Type B pancreatic cell (in vitro differentiated cells): ENCODE measurements around the gene PPARG. TPM values are rescaled to one million over a fixed set of nuclear protein-coding genes. Genes with fewer than 3 reads are reported as not detected.

Experiments
- DNase-seq: peaks from one replicate; pipeline ENCODE4 v3.0.0; 2021; ENCODE audit warnings: mixed read lengths; ENCODE audit not compliant: unreplicated experiment; ENCODE audit errors: extremely low spot score
- H3K27ac Mint-ChIP-seq: 2 replicates; pipeline ENCODE4 v1.8.0; 2021; ENCODE audit warnings: mild to moderate bottlenecking, mixed read lengths
- H3K27me3 Mint-ChIP-seq: 2 replicates; pipeline ENCODE4 v1.8.0; 2021; ENCODE audit warnings: mixed read lengths
- H3K36me3 Mint-ChIP-seq: 2 replicates; pipeline ENCODE4 v1.8.0; 2021; ENCODE audit warnings: mixed read lengths
- H3K4me1 Mint-ChIP-seq: one replicate; pipeline ENCODE4 v1.8.0; 2021; ENCODE audit warnings: mixed read lengths; ENCODE audit not compliant: unreplicated experiment
- H3K4me3 Mint-ChIP-seq: 2 replicates; pipeline ENCODE4 v1.8.0; 2021; ENCODE audit warnings: mild to moderate bottlenecking, mixed read lengths
- H3K9me3 Mint-ChIP-seq: 2 replicates; pipeline ENCODE4 v1.8.0; 2021; ENCODE audit warnings: mixed read lengths
- CTCF ChIP-seq: fragments of 200-600 bp; sonication (generic); conservative IDR thresholded peaks from 2 replicates; pipeline ENCODE4 v1.5.0; 2021; ENCODE audit warnings: antibody characterized with exemption, mild to moderate bottlenecking
- total RNA-seq: library from RNA; stranded (reverse); gene quantifications from 2 replicates; pipeline ENCODE4 v1.2.1, GENCODE V29; 2021; ENCODE audit warnings: low replicate concordance

The PPARG gene
- total RNA-seq, 1 donor from 2014 or later: 21.5 TPM

GRCh38 chr3:12307136-12307535 lies 18.3 kb downstream of the PPARG start:
- Mint-ChIP-seq H3K9me3 (no peaks in the 10 kb centered on the region), H3K36me3 (no peaks in the 10 kb centered on the region), H3K27ac (no peak overlapping the region), H3K27me3 (no peaks in the 10 kb centered on the region), H3K4me1 (no peaks in the 10 kb centered on the region), H3K4me3 (no peak overlapping the region)
- TF ChIP-seq CTCF: no peak
- no peak for DNase-seq

- TF ChIP-seq CTCF: no peak
- no peak overlapping the region for H3K27ac Mint-ChIP-seq
- no peak for DNase-seq
- H3K27me3 Mint-ChIP-seq: no peaks in the 10 kb centered on the region
- H3K4me3 Mint-ChIP-seq: no peak overlapping the region
- H3K9me3 Mint-ChIP-seq: no peaks in the 10 kb centered on the region
- no peaks in the 10 kb centered on the region for H3K4me1 Mint-ChIP-seq
- no peaks in the 10 kb centered on the region for H3K36me3 Mint-ChIP-seq
These were observed 19.6 kb downstream of the PPARG start for GRCh38 chr3:12308517-12308916.

- H3K27me3 Mint-ChIP-seq: no peaks in the 10 kb centered on the region
- TF ChIP-seq CTCF: no peak
- DNase-seq: no peak
- H3K36me3 Mint-ChIP-seq: no peaks in the 10 kb centered on the region
- H3K9me3 Mint-ChIP-seq: no peaks in the 10 kb centered on the region
- H3K4me3 Mint-ChIP-seq: no peak overlapping the region
- no peak overlapping the region for H3K27ac Mint-ChIP-seq
- no peaks in the 10 kb centered on the region for H3K4me1 Mint-ChIP-seq
These were observed 20.8 kb downstream of the PPARG start for GRCh38 chr3:12309716-12310115.

- Mint-ChIP-seq H3K4me3 (no peak overlapping the region), H3K27ac (no peak overlapping the region), H3K9me3 (no peaks in the 10 kb centered on the region), H3K27me3 (no peaks in the 10 kb centered on the region), H3K36me3 (no peaks in the 10 kb centered on the region), H3K4me1 (peaks cover 13% of the 10 kb centered on the region)
- TF ChIP-seq CTCF: no peak
- DNase-seq: no peak
These were observed 23.1 kb downstream of the PPARG start for GRCh38 chr3:12312010-12312409.

GRCh38 chr3:12313519-12313918 lies 24.6 kb downstream of the PPARG start:
- no peak overlapping the region for H3K27ac Mint-ChIP-seq
- H3K9me3 Mint-ChIP-seq: no peaks in the 10 kb centered on the region
- no peak for DNase-seq
- no peak overlapping the region for H3K4me3 Mint-ChIP-seq
- H3K36me3 Mint-ChIP-seq: no peaks in the 10 kb centered on the region
- peak; percentile 59 for TF ChIP-seq CTCF
- H3K4me1 Mint-ChIP-seq: peaks cover 13% of the 10 kb centered on the region
- no peaks in the 10 kb centered on the region for H3K27me3 Mint-ChIP-seq

- Mint-ChIP-seq H3K27ac (no peak overlapping the region), H3K4me3 (no peak overlapping the region), H3K9me3 (no peaks in the 10 kb centered on the region), H3K4me1 (peaks cover 13% of the 10 kb centered on the region), H3K36me3 (no peaks in the 10 kb centered on the region), H3K27me3 (no peaks in the 10 kb centered on the region)
- no peak for TF ChIP-seq CTCF
- DNase-seq: no peak
These were observed 27.4 kb downstream of the PPARG start for GRCh38 chr3:12316253-12316652.
